ENCODE results near the gene SCD5. TPM values are rescaled to one million over a fixed set of nuclear protein-coding genes. Genes with fewer than 3 reads are reported as not detected.

The SCD5 gene
- total and polyA plus RNA-seq, 2 donors (not counting 1 experiment from before 2014, with no cell fraction given): 0.03 TPM; not detected in 1

DNA sequence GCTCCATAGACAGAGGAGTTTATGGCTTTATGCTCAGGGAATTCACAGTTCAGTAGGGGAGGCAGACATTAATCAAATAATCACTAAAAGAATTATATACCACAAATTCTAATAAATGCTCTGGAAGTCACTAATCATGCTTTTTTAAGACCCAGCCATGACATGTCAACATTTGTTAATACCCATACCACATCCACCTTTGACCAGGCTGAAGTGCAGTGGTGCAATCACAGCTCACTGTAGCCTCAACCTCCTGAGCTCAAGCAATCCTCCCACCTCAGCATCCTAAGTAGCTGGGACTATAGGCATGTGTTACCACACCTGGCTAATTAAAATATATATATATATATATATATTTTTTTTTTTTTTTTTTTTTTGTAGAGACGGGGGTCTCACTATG is 12.8 kb upstream of the SCD5 start:
- H4K20me1 ChIP-seq (ENCODE audit: control insufficient read depth, insufficient read depth, low read length, poor library complexity, severe bottlenecking): no peaks in the 10 kb centered on the region
- no peak for DNase-seq
- peaks cover 0 to 1% of the 10 kb centered on the region in 2 experiments for H3K36me3 ChIP-seq (replicated peaks in 1 of 2; ENCODE audit: control extremely low read depth in 1 of 2, control insufficient read depth in 1 of 2, extremely low read depth in 1 of 2, insufficient read depth in 2 of 2, low read length in 1 of 2)
- no peak overlapping the region for H3K4me3 ChIP-seq (ENCODE audit: control extremely low read depth in 1 of 5, extremely low read depth in 1 of 5, insufficient read depth in 1 of 5, low read depth in 2 of 5, low read length in 4 of 5)
- H3K9me3 Mint-ChIP-seq (ENCODE audit: insufficient read depth): no peaks in the 10 kb centered on the region
- H3K4me2 ChIP-seq (replicated peaks; ENCODE audit: low read depth, low read length, poor library complexity, severe bottlenecking): no peak overlapping the region
- no peaks in the 10 kb centered on the region for H3K27me3 ChIP-seq (replicated peaks in 1 of 4; ENCODE audit: control extremely low read depth in 1 of 4, control insufficient read depth in 3 of 4, insufficient read depth in 4 of 4, low read length in 3 of 4)
- H3K79me2 ChIP-seq (ENCODE audit: control insufficient read depth, insufficient read depth, low read length): no peaks in the 10 kb centered on the region
- TF ChIP-seq, protein P1, sequence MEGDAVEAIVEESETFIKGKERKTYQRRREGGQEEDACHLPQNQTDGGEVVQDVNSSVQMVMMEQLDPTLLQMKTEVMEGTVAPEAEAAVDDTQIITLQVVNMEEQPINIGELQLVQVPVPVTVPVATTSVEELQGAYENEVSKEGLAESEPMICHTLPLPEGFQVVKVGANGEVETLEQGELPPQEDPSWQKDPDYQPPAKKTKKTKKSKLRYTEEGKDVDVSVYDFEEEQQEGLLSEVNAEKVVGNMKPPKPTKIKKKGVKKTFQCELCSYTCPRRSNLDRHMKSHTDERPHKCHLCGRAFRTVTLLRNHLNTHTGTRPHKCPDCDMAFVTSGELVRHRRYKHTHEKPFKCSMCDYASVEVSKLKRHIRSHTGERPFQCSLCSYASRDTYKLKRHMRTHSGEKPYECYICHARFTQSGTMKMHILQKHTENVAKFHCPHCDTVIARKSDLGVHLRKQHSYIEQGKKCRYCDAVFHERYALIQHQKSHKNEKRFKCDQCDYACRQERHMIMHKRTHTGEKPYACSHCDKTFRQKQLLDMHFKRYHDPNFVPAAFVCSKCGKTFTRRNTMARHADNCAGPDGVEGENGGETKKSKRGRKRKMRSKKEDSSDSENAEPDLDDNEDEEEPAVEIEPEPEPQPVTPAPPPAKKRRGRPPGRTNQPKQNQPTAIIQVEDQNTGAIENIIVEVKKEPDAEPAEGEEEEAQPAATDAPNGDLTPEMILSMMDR (IDR thresholded peaks at IDR 0.05): no peak
- no peak for TF ChIP-seq EZH2 (IDR thresholded peaks at IDR 0.05; ENCODE audit: borderline replicate concordance, insufficient read depth, low read depth, low read length, poor library complexity, severe bottlenecking)
- H3K27ac Mint-ChIP-seq: no peak overlapping the region
- no peak overlapping the region for H2AFZ ChIP-seq (ENCODE audit: insufficient read depth, low read depth, low read length, poor library complexity, severe bottlenecking)
- intact Hi-C loops (cut with micrococcal nuclease): no loop called here
- no peaks in the 10 kb centered on the region for H3K4me1 ChIP-seq (ENCODE audit: control insufficient read depth in 2 of 2, insufficient read depth in 2 of 2, low read length in 2 of 2)
- H3K27me3 Mint-ChIP-seq: peaks cover 11% of the 10 kb centered on the region
- no peaks in the 10 kb centered on the region for H3K4me1 Mint-ChIP-seq
- no peak overlapping the region for H3K4me3 Mint-ChIP-seq
- POLR2A ChIA-PET: no interaction called here
- no CpG with 5 or more reads among the region's 1 CpG for WGBS (ENCODE audit: insufficient coverage)
- no peak overlapping the region for H3K9ac ChIP-seq (ENCODE audit: low read length)
- CTCF ChIA-PET: no interaction called here
- no peak for ATAC-seq (ENCODE audit: low read depth)
- H3K27ac ChIP-seq (ENCODE audit: low read length in 2 of 2): no peak overlapping the region
- peaks cover 0 to 4% (median 0%) of the 10 kb centered on the region in 3 donors for H3K9me3 ChIP-seq (ENCODE audit: control extremely low read depth in 1 of 3, control insufficient read depth in 2 of 3, insufficient read depth in 1 of 3, low read length in 2 of 3)

DNA sequence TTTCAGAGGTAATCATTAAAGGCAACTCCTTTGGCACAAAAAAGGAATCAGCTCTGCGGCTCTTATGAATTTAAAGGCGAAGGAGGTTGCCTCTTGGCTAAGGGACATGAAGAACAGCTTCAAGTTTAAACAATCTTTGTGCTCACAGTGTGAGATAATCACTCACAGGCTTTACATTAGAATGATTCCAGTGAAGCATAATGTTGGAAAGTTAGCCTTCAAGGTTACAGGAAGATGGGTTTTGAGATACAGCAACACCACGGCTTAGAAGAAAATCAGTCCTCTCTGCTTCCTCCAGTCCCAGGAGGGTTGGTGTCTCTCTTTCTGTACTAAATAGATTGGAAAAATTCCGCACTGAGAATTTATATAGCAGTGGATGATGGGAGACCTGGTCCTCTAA is 11.6 kb upstream of the SCD5 start:
- Histone ChIP-seq H3K9me3 (ENCODE audit: control extremely low read depth in 1 of 3, control insufficient read depth in 2 of 3, insufficient read depth in 1 of 3, low read length in 2 of 3) (no peaks in the 10 kb centered on the region), H3K9ac (ENCODE audit: low read length) (no peak overlapping the region), H3K27ac (ENCODE audit: low read length in 2 of 2) (no peak overlapping the region), H4K20me1 (ENCODE audit: control insufficient read depth, insufficient read depth, low read length, poor library complexity, severe bottlenecking) (no peaks in the 10 kb centered on the region), H3K36me3 (replicated peaks in 1 of 2; ENCODE audit: control extremely low read depth in 1 of 2, control insufficient read depth in 1 of 2, extremely low read depth in 1 of 2, insufficient read depth in 2 of 2, low read length in 1 of 2) (peaks cover 0 to 1% of the 10 kb centered on the region in 2 experiments), H3K4me1 (ENCODE audit: control insufficient read depth in 2 of 2, insufficient read depth in 2 of 2, low read length in 2 of 2) (no peaks in the 10 kb centered on the region), H2AFZ (ENCODE audit: insufficient read depth, low read depth, low read length, poor library complexity, severe bottlenecking) (no peak overlapping the region), H3K4me3 (ENCODE audit: control extremely low read depth in 1 of 5, extremely low read depth in 1 of 5, insufficient read depth in 1 of 5, low read depth in 2 of 5, low read length in 4 of 5) (no peak overlapping the region), H3K4me2 (replicated peaks; ENCODE audit: low read depth, low read length, poor library complexity, severe bottlenecking) (no peak overlapping the region), H3K27me3 (replicated peaks in 1 of 4; ENCODE audit: control extremely low read depth in 1 of 4, control insufficient read depth in 3 of 4, insufficient read depth in 4 of 4, low read length in 3 of 4) (no peaks in the 10 kb centered on the region), H3K79me2 (ENCODE audit: control insufficient read depth, insufficient read depth, low read length) (no peaks in the 10 kb centered on the region)
- POLR2A ChIA-PET: no interaction called here
- H3K27me3 Mint-ChIP-seq: peaks cover 11% of the 10 kb centered on the region
- no peak for TF ChIP-seq EZH2 (IDR thresholded peaks at IDR 0.05; ENCODE audit: borderline replicate concordance, insufficient read depth, low read depth, low read length, poor library complexity, severe bottlenecking)
- TF ChIP-seq, protein P1 (IDR thresholded peaks at IDR 0.05): no peak
- ATAC-seq (ENCODE audit: low read depth): no peak
- H3K4me1 Mint-ChIP-seq: no peaks in the 10 kb centered on the region
- DNase-seq: no peak
- H3K27ac Mint-ChIP-seq: no peak overlapping the region
- H3K4me3 Mint-ChIP-seq: no peak overlapping the region
- CTCF ChIA-PET: no interaction called here
- no peaks in the 10 kb centered on the region for H3K9me3 Mint-ChIP-seq (ENCODE audit: insufficient read depth)
- 93% methylated on average over 2 of the region's 4 CpGs for WGBS (ENCODE audit: insufficient coverage)
- intact Hi-C loops (cut with micrococcal nuclease): no loop called here

Measured in B cell (primary cell).